HepG2 (cell line): Measurements from ENCODE around the gene MBTPS1. TPM values are rescaled to one million over a fixed set of nuclear protein-coding genes. Genes with fewer than 3 reads are reported as not detected.

Source experiments
- ATF3 ChIP-seq: sonication (generic); formaldehyde crosslinking; IDR thresholded peaks from 2 replicates; pipeline ENCODE4 v1.4.0; 2020; ENCODE audit warnings: missing genetic modification reagents
- ATF7-NPFF ChIP-seq: sonication (generic); formaldehyde crosslinking; IDR thresholded peaks from 2 replicates; pipeline ENCODE4 v1.8.1; 2023; ENCODE audit warnings: mild to moderate bottlenecking, low read depth, missing genetic modification reagents, moderate library complexity
- BCL6 ChIP-seq: IDR thresholded peaks from 2 replicates; pipeline ENCODE4 v1.6.1; 2016; ENCODE audit warnings: missing genetic modification reagents, missing compliant biosample characterization
- ELF3 ChIP-seq: IDR thresholded peaks from 2 replicates; pipeline ENCODE4 v1.6.1; 2016; ENCODE audit warnings: missing genetic modification reagents, missing compliant biosample characterization
- GFI1 ChIP-seq: sonication (generic); formaldehyde crosslinking; IDR thresholded peaks from 2 replicates; pipeline ENCODE4 v1.5.0; 2020; ENCODE audit warnings: missing genetic modification reagents, mild to moderate bottlenecking, borderline replicate concordance
- HNRNPL ChIP-seq: fragments of 200-400 bp; formaldehyde crosslinking; IDR thresholded peaks from 2 replicates; pipeline ENCODE4 v1.6.1; 2017; ENCODE audit warnings: mild to moderate bottlenecking, low read depth, low read length
- IRF2 ChIP-seq: IDR thresholded peaks from 2 replicates; pipeline ENCODE4 v1.6.1; 2018; ENCODE audit warnings: missing genetic modification reagents, missing compliant biosample characterization
- ISL2 ChIP-seq: sonication (generic); formaldehyde crosslinking; IDR thresholded peaks from 2 replicates; pipeline ENCODE4 v1.5.0; 2020; ENCODE audit warnings: missing genetic modification reagents
- NCOA2 ChIP-seq: sonication (generic); formaldehyde crosslinking; IDR thresholded peaks from 2 replicates; pipeline ENCODE4 v1.8.0; 2022; ENCODE audit warnings: inconsistent platforms
- NR2F2 ChIP-seq: IDR thresholded peaks from 2 replicates; pipeline ENCODE4 v1.6.1; 2012; ENCODE audit warnings: low read depth, inconsistent platforms, borderline replicate concordance
- RARA ChIP-seq: IDR thresholded peaks from 2 replicates; pipeline ENCODE4 v1.6.1; 2016; ENCODE audit warnings: missing genetic modification reagents, missing compliant biosample characterization
- SAFB2 ChIP-seq: sonication (generic); formaldehyde crosslinking; IDR thresholded peaks from 2 replicates; pipeline ENCODE4 v1.5.1; 2020; ENCODE audit warnings: missing genetic modification reagents, low read depth, mild to moderate bottlenecking, borderline replicate concordance
- SIX1 ChIP-seq: sonication (generic); formaldehyde crosslinking; IDR thresholded peaks from 2 replicates; pipeline ENCODE4 v1.4.0; 2020; ENCODE audit warnings: missing genetic modification reagents, borderline replicate concordance
- SOX13 ChIP-seq, 3 experiments: fragments of 450-650 bp in 1 of 3; sonication (generic) in 1 of 3; formaldehyde crosslinking in 1 of 3; IDR thresholded peaks in 2 of 3; conservative IDR thresholded peaks in 1 of 3; 2 replicates each; pipeline versions ENCODE4 v1.5.0 to v1.6.1; 2016 to 2020; ENCODE audit warnings: antibody characterized with exemption in 1 of 3, mild to moderate bottlenecking in 1 of 3, missing compliant biosample characterization in 1 of 3, missing genetic modification reagents in 1 of 3, moderate library complexity in 1 of 3
- STAG1 ChIP-seq: sonication (generic); formaldehyde crosslinking; IDR thresholded peaks from 2 replicates; pipeline ENCODE4 v1.4.0; 2020; ENCODE audit warnings: missing genetic modification reagents
- THAP11 ChIP-seq: IDR thresholded peaks from 2 replicates; pipeline ENCODE4 v1.6.1; 2016; ENCODE audit warnings: missing biosample characterization, missing genetic modification reagents
- XBP1 ChIP-seq: sonication (generic); formaldehyde crosslinking; IDR thresholded peaks from 2 replicates; pipeline ENCODE4 v1.5.0; 2020; ENCODE audit warnings: missing genetic modification reagents
- ZNF230 ChIP-seq: sonication (generic); formaldehyde crosslinking; IDR thresholded peaks from 2 replicates; pipeline ENCODE4 v1.4.0; 2020; ENCODE audit warnings: mild to moderate bottlenecking, missing genetic modification reagents
- ZNF652 ChIP-seq: IDR thresholded peaks from 2 replicates; pipeline ENCODE4 v1.6.1; 2016; ENCODE audit warnings: low read depth, borderline replicate concordance
- polyA plus RNA-seq, 8 experiments: library from polyadenylated mRNA; depleted of rRNA in 3 of 8; stranded (reverse) in 7 of 8; unstranded in 1 of 8; fragments of >200 nt; fragmentation: Illumina TruSeq in 4 of 8; extraction: Trizol in 4 of 8; gene quantifications; 2 replicates each; pipeline versions ENCODE4 v1.2.1 to v1.2.3, GENCODE V29; 2011 to 2016; ENCODE audit warnings: low read depth in 4 of 8, missing spikeins in 1 of 8, mixed read lengths in 1 of 8; ENCODE audit not compliant: insufficient read depth in 1 of 8
- total RNA-seq, 5 experiments: library from RNA; depleted of rRNA; stranded (reverse); fragments of >200 nt; fragmentation: Illumina TruSeq; extraction: Trizol; gene quantifications; 2 replicates each; pipeline ENCODE4 v1.2.3, GENCODE V29; 2016; ENCODE audit warnings: low read depth in 1 of 5
- TF ChIP-seq, protein P1 (sequence below): sonication (generic); formaldehyde crosslinking; IDR thresholded peaks from 2 replicates; pipeline ENCODE4 v1.4.0; 2020; ENCODE audit warnings: missing genetic modification reagents
- TF ChIP-seq, protein P2 (sequence below): IDR thresholded peaks from 2 replicates; pipeline ENCODE4 v1.6.1; 2016; ENCODE audit warnings: mild to moderate bottlenecking
- TF ChIP-seq, protein P3 (sequence below): sonication (generic); formaldehyde crosslinking; conservative IDR thresholded peaks from 2 replicates; pipeline ENCODE4 v1.4.0; 2020; ENCODE audit warnings: missing genetic modification reagents

MBTPS1 gene
- total and polyA plus RNA-seq, 2 of the 13 experiments (the other 11 are each of a cell fraction or from before 2014, with no cell fraction given), result 56.7 to 91.3 TPM

- TF ChIP-seq, protein P1, sequence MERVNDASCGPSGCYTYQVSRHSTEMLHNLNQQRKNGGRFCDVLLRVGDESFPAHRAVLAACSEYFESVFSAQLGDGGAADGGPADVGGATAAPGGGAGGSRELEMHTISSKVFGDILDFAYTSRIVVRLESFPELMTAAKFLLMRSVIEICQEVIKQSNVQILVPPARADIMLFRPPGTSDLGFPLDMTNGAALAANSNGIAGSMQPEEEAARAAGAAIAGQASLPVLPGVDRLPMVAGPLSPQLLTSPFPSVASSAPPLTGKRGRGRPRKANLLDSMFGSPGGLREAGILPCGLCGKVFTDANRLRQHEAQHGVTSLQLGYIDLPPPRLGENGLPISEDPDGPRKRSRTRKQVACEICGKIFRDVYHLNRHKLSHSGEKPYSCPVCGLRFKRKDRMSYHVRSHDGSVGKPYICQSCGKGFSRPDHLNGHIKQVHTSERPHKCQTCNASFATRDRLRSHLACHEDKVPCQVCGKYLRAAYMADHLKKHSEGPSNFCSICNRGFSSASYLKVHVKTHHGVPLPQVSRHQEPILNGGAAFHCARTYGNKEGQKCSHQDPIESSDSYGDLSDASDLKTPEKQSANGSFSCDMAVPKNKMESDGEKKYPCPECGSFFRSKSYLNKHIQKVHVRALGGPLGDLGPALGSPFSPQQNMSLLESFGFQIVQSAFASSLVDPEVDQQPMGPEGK (CRISPR knock-in tag), result peak; percentile 55
- TF ChIP-seq SAFB2 (CRISPR knock-in tag) (no peak; the same call in 1 of the 2 replicates), SOX13 (IDR thresholded peaks at IDR 0.05) (peak; percentile 85), SOX13 (CRISPR knock-in tag; conservative IDR thresholded peaks at IDR 0.05 in 1 of 2, IDR thresholded peaks at IDR 0.05 in 1 of 2) (peak in 1 of 2 experiments; percentile 96; a peak in 2 of 4 replicates), ELF3 (peak; percentile 52), IRF2 (CRISPR knock-in tag) (peak; percentile 83), RARA (CRISPR knock-in tag) (peak; percentile 87), NCOA2 (CRISPR knock-in tag) (peak; percentile 81), STAG1 (no peak), ATF3 (CRISPR knock-in tag) (no peak), THAP11 (peak; percentile 65), HNRNPL (no peak), ISL2 (CRISPR knock-in tag) (peak; percentile 94), SIX1 (CRISPR knock-in tag) (peak; percentile 73; the same call in 1 of the 2 replicates), ZNF652 (peak; percentile 16; the same call in 1 of the 2 replicates), XBP1 (no peak), ZNF230 (no peak), GFI1 (CRISPR knock-in tag) (peak; percentile 95), ATF7-NPFF (no peak), NR2F2 (peak; percentile 57; the same call in 1 of the 2 replicates), BCL6 (CRISPR knock-in tag) (peak; percentile 90)
- TF ChIP-seq, protein P2, sequence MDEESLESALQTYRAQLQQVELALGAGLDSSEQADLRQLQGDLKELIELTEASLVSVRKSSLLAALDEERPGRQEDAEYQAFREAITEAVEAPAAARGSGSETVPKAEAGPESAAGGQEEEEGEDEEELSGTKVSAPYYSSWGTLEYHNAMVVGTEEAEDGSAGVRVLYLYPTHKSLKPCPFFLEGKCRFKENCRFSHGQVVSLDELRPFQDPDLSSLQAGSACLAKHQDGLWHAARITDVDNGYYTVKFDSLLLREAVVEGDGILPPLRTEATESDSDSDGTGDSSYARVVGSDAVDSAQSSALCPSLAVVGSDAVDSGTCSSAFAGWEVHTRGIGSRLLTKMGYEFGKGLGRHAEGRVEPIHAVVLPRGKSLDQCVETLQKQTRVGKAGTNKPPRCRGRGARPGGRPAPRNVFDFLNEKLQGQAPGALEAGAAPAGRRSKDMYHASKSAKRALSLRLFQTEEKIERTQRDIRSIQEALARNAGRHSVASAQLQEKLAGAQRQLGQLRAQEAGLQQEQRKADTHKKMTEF (CRISPR knock-in tag), result peak; percentile 88
- TF ChIP-seq, protein P3, sequence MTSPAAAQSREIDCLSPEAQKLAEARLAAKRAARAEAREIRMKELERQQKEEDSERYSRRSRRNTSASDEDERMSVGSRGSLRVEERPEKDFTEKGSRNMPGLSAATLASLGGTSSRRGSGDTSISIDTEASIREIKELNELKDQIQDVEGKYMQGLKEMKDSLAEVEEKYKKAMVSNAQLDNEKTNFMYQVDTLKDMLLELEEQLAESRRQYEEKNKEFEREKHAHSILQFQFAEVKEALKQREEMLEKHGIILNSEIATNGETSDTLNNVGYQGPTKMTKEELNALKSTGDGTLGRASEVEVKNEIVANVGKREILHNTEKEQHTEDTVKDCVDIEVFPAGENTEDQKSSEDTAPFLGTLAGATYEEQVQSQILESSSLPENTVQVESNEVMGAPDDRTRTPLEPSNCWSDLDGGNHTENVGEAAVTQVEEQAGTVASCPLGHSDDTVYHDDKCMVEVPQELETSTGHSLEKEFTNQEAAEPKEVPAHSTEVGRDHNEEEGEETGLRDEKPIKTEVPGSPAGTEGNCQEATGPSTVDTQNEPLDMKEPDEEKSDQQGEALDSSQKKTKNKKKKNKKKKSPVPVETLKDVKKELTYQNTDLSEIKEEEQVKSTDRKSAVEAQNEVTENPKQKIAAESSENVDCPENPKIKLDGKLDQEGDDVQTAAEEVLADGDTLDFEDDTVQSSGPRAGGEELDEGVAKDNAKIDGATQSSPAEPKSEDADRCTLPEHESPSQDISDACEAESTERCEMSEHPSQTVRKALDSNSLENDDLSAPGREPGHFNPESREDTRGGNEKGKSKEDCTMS, result no peak
Measured at GRCh38 chr16:84096447-84097005, 20.2 kb downstream of the MBTPS1 start (continued).
